ENCODE results near the gene PRM3.

DNA sequence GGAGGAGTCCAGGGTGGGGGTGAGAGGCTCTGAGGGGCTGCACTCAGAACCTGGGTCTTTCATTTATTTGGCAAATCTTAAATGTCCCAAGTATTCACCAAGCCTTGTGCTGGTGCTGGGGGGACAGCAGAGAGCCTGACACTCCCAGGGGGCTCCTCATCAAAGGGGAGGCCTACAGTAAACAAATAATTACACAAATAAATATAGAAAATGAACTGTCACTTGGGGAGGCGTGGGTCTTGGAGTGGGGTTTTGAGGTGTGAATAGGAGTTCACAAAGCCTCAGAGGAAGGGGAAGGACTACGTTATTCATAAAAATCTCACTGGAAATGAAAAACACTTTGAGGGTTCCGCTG is 22.9 kb upstream of the PRM3 start:
- TF ChIP-seq, protein P1, sequence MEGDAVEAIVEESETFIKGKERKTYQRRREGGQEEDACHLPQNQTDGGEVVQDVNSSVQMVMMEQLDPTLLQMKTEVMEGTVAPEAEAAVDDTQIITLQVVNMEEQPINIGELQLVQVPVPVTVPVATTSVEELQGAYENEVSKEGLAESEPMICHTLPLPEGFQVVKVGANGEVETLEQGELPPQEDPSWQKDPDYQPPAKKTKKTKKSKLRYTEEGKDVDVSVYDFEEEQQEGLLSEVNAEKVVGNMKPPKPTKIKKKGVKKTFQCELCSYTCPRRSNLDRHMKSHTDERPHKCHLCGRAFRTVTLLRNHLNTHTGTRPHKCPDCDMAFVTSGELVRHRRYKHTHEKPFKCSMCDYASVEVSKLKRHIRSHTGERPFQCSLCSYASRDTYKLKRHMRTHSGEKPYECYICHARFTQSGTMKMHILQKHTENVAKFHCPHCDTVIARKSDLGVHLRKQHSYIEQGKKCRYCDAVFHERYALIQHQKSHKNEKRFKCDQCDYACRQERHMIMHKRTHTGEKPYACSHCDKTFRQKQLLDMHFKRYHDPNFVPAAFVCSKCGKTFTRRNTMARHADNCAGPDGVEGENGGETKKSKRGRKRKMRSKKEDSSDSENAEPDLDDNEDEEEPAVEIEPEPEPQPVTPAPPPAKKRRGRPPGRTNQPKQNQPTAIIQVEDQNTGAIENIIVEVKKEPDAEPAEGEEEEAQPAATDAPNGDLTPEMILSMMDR (IDR thresholded peaks at IDR 0.05), result no peak
- TF ChIP-seq EP300 (IDR thresholded peaks at IDR 0.05) (no peak), POLR2A (IDR thresholded peaks at IDR 0.05) (no peak)

Data from suprapubic skin (tissue), 3 donors.